Measurements from ENCODE around the gene SDK2. TPM values are rescaled to one million over a fixed set of nuclear protein-coding genes. Genes with fewer than 3 reads are reported as not detected.

The SDK2 gene
- polyA plus RNA-seq, 1 of the 3 experiments (the other 2 are of a cell fraction): 0.02 TPM

DNA sequence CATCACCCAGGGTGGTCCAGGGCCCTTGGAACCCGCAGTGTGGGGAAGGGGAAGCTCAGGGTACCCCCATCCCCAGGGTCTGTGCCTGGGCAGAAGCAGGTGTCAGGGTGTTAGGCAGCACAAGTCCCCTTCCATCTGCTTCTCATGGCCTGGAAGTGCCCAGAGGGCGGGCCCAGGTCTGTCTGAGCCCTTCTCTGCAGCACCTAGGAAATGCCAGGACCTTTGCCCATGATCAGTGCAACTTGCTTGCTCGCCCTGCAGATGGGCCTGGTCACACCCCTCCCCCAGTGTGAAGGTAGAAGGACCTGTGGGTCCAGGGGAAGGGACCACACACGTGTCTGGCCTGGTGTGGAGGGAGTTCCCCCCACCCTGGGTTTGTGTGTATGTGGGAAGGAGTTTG is 174.9 kb downstream of the SDK2 start:
- Histone ChIP-seq H4K20me1 (ENCODE audit: insufficient read depth) (no peaks in the 10 kb centered on the region), H3K4me2 (no peak overlapping the region), H3K79me2 (ENCODE audit: insufficient read depth) (no peaks in the 10 kb centered on the region), H3K27ac (ENCODE audit: low read depth in 2 of 2, low read length in 1 of 2) (no peak overlapping the region), H3K9ac (no peak overlapping the region), H3K4me3 (ENCODE audit: low read depth in 2 of 2, low read length in 1 of 2) (no peak overlapping the region), H3K9me2 (no peaks in the 10 kb centered on the region), H3K27me3 (ENCODE audit: insufficient read depth) (no peaks in the 10 kb centered on the region), H2AFZ (ENCODE audit: low read depth) (no peak overlapping the region), H3F3A (replicated peaks; ENCODE audit: insufficient read depth) (no peaks in the 10 kb centered on the region), H3K9me3 (no peaks in the 10 kb centered on the region), H3K36me3 (replicated peaks in 1 of 2; ENCODE audit: control insufficient read depth in 1 of 2, insufficient read depth in 2 of 2, low read length in 1 of 2) (no peaks in the 10 kb centered on the region), H3K4me1 (ENCODE audit: control insufficient read depth in 1 of 2, insufficient read depth in 2 of 2, low read depth in 1 of 2, low read length in 1 of 2) (peaks cover 0 to 19% of the 10 kb centered on the region in 2 experiments; a peak in 2 of 4 replicates)
- TF ChIP-seq RXRA (IDR thresholded peaks at IDR 0.05; ENCODE audit: borderline replicate concordance, low read depth): no peak
- TF ChIP-seq FOXJ3 (CRISPR knock-in tag; IDR thresholded peaks at IDR 0.05): no peak
- ChIA-PET POLR2A (no interaction called here), CTCF (interaction anchor here (0.6 to 3.3 kb wide), 2 partner anchors 40 to 317 kb away, joined by 4 to 14 read pairs; no protein-coding TSS in a partner anchor)
- 10% methylated on average over 1 of the region's 4 CpGs for WGBS (ENCODE audit: low lambda C conversion rate)
- no peak for DNase-seq

- Histone ChIP-seq H3K4me1 (ENCODE audit: control insufficient read depth in 1 of 2, insufficient read depth in 2 of 2, low read depth in 1 of 2, low read length in 1 of 2) (peaks cover 0 to 8% of the 10 kb centered on the region in 2 experiments; a peak in 1 of 4 replicates), H4K20me1 (ENCODE audit: insufficient read depth) (no peaks in the 10 kb centered on the region), H3K27me3 (ENCODE audit: insufficient read depth) (no peaks in the 10 kb centered on the region), H3K9me3 (no peaks in the 10 kb centered on the region), H2AFZ (ENCODE audit: low read depth) (no peak overlapping the region), H3K9ac (no peak overlapping the region), H3K9me2 (no peaks in the 10 kb centered on the region), H3K4me3 (ENCODE audit: low read depth in 2 of 2, low read length in 1 of 2) (no peak overlapping the region), H3F3A (replicated peaks; ENCODE audit: insufficient read depth) (no peaks in the 10 kb centered on the region), H3K36me3 (replicated peaks in 1 of 2; ENCODE audit: control insufficient read depth in 1 of 2, insufficient read depth in 2 of 2, low read length in 1 of 2) (no peaks in the 10 kb centered on the region), H3K27ac (ENCODE audit: low read depth in 2 of 2, low read length in 1 of 2) (no peak overlapping the region), H3K79me2 (ENCODE audit: insufficient read depth) (no peaks in the 10 kb centered on the region), H3K4me2 (no peak overlapping the region)
- ChIA-PET POLR2A (no interaction called here), CTCF (interaction anchor here (3.3 kb wide), 1 partner anchor 39 kb away, joined by 14 read pairs; no protein-coding TSS in a partner anchor)
- WGBS (ENCODE audit: low lambda C conversion rate): 33% methylated on average over 5 of the region's 5 CpGs
- DNase-seq: no peak
- TF ChIP-seq FOXJ3 (CRISPR knock-in tag; IDR thresholded peaks at IDR 0.05): no peak
- TF ChIP-seq RCOR1 (IDR thresholded peaks at IDR 0.05; ENCODE audit: low read length): no peak
- TF ChIP-seq CHD2 (IDR thresholded peaks at IDR 0.05; ENCODE audit: low read length, partially characterized antibody): no peak
- no peak for TF ChIP-seq MEF2A (IDR thresholded peaks at IDR 0.05; ENCODE audit: borderline replicate concordance, low read depth)
- TF ChIP-seq EP300 (IDR thresholded peaks at IDR 0.05; ENCODE audit: borderline replicate concordance in 1 of 2, low read depth in 1 of 2, low read length in 1 of 2): no peak
Measured at GRCh38 chr17:73468221-73468620, 176.0 kb downstream of the SDK2 start.

DNA sequence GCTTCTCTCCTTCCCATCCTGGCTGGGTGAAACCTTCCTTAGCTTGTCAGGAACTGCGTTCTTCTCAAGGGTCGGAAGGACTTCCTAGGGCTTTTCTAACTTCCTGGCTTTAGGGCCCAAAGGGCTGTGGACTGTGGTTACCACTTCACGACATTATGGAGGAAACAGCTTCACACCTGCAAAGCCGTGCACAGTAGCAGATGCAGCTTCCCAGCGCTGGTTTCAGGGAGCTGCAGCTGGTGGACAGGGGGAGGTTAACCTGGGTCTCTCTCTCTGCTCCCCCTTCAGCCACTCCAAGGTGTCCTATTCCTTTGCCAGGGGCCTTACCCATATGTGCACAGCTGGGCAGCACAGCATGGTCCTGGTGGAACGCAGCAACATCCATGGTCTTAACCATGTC is 176.6 kb downstream of the SDK2 start:
- H3K4me3 ChIP-seq (ENCODE audit: low read depth in 2 of 2, low read length in 1 of 2): no peak overlapping the region
- no peaks in the 10 kb centered on the region for H3K27me3 ChIP-seq (ENCODE audit: insufficient read depth)
- no peak overlapping the region for H3K9ac ChIP-seq
- H3F3A ChIP-seq (replicated peaks; ENCODE audit: insufficient read depth): no peaks in the 10 kb centered on the region
- peaks cover 0 to 10% of the 10 kb centered on the region in 2 experiments; a peak in 1 of 4 replicates for H3K4me1 ChIP-seq (ENCODE audit: control insufficient read depth in 1 of 2, insufficient read depth in 2 of 2, low read depth in 1 of 2, low read length in 1 of 2)
- ChIA-PET CTCF (interaction anchor here (0.6 to 3.3 kb wide), 3 partner anchors 11 to 732 kb away, joined by 3 to 14 read pairs (median 4); no protein-coding TSS in a partner anchor), POLR2A (no interaction called here)
- no peak overlapping the region for H3K27ac ChIP-seq (ENCODE audit: low read depth in 2 of 2, low read length in 1 of 2)
- no peaks in the 10 kb centered on the region for H3K9me3 ChIP-seq
- 47% methylated on average over 6 of the region's 6 CpGs for WGBS (ENCODE audit: low lambda C conversion rate)
- no peak overlapping the region for H3K4me2 ChIP-seq
- H3K36me3 ChIP-seq (replicated peaks in 1 of 2; ENCODE audit: control insufficient read depth in 1 of 2, insufficient read depth in 2 of 2, low read length in 1 of 2): no peaks in the 10 kb centered on the region
- no peaks in the 10 kb centered on the region for H3K79me2 ChIP-seq (ENCODE audit: insufficient read depth)
- H2AFZ ChIP-seq (ENCODE audit: low read depth): no peak overlapping the region
- no peaks in the 10 kb centered on the region for H3K9me2 ChIP-seq
- no peak for DNase-seq
- no peaks in the 10 kb centered on the region for H4K20me1 ChIP-seq (ENCODE audit: insufficient read depth)
- no peak for TF ChIP-seq FOXM1 (IDR thresholded peaks at IDR 0.05; ENCODE audit: low read depth)
- TF ChIP-seq NRF1 (IDR thresholded peaks at IDR 0.05; ENCODE audit: low read depth, low read length): no peak
- TF ChIP-seq IRF3 (IDR thresholded peaks at IDR 0.05; ENCODE audit: low read depth, low read length): no peak
- TF ChIP-seq CTCF (IDR thresholded peaks at IDR 0.05): no peak
- TF ChIP-seq POLR2AphosphoS5 (IDR thresholded peaks at IDR 0.05; ENCODE audit: low read depth, low read length): no peak
- no peak for TF ChIP-seq USF2 (IDR thresholded peaks at IDR 0.05; ENCODE audit: borderline replicate concordance, low read depth, low read length)
- TF ChIP-seq FOXJ3 (CRISPR knock-in tag; IDR thresholded peaks at IDR 0.05): no peak
- TF ChIP-seq SIN3A (IDR thresholded peaks at IDR 0.05; ENCODE audit: borderline replicate concordance, low read depth, low read length): no peak
- TF ChIP-seq, protein P1, sequence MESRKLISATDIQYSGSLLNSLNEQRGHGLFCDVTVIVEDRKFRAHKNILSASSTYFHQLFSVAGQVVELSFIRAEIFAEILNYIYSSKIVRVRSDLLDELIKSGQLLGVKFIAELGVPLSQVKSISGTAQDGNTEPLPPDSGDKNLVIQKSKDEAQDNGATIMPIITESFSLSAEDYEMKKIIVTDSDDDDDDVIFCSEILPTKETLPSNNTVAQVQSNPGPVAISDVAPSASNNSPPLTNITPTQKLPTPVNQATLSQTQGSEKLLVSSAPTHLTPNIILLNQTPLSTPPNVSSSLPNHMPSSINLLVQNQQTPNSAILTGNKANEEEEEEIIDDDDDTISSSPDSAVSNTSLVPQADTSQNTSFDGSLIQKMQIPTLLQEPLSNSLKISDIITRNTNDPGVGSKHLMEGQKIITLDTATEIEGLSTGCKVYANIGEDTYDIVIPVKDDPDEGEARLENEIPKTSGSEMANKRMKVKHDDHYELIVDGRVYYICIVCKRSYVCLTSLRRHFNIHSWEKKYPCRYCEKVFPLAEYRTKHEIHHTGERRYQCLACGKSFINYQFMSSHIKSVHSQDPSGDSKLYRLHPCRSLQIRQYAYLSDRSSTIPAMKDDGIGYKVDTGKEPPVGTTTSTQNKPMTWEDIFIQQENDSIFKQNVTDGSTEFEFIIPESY (IDR thresholded peaks at IDR 0.05; ENCODE audit: borderline replicate concordance, low read depth): no peak
- TF ChIP-seq FOSL2 (IDR thresholded peaks at IDR 0.05; ENCODE audit: borderline replicate concordance, low read depth): no peak
- no peak for TF ChIP-seq CHD2 (IDR thresholded peaks at IDR 0.05; ENCODE audit: low read length, partially characterized antibody)
